ENCODE results near the gene HMG20A.

Gene HMG20A

DNA sequence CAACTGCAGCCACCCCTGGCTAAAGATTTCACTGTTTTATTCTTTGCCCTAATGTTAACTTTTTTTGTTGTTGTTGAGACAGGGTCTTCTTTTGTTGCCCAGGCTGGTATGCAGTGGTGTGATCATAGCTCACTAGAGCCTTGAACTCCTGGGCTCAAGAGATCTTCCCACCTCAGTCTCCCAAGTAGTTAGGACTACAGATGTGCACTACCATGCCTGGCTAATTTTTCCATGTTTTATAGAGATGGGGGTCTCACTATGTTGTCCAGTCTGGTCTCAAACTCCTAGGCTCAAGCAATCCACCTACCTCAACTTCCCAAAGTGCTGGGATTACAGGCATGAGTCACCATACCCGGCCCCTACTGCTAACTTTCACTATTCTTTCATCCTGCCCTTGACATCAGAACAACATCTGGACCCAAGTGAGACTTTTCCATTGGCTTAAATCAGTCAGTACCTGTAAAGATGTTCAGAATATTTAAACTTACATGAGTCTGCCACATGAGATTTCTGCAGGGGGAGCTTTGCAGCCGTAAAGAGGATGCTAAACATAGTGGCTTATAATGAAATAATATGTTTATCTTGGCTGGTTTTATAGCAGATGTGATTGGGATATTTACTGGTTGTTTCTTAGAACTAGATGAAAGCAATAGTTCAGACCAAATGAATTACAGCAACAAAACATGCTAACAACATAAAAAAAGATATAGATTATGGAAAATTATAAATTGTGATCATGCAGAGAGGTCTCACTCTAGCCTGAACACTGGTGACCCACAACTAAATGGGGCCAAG is 73.6 kb downstream of the HMG20A start:
- Histone ChIP-seq H2AFZ (ENCODE audit: low read depth, low read length) (no peak overlapping the region), H3K27me3 (ENCODE audit: insufficient read depth, low read length) (no peaks in the 10 kb centered on the region), H3K4me3 (ENCODE audit: low read length) (no peak overlapping the region), H3K36me3 (ENCODE audit: insufficient read depth, low read length) (no peaks in the 10 kb centered on the region), H3K9me3 (ENCODE audit: low read length) (no peaks in the 10 kb centered on the region), H3K4me1 (ENCODE audit: insufficient read depth, low read length) (peaks cover 21% of the 10 kb centered on the region)

DNA sequence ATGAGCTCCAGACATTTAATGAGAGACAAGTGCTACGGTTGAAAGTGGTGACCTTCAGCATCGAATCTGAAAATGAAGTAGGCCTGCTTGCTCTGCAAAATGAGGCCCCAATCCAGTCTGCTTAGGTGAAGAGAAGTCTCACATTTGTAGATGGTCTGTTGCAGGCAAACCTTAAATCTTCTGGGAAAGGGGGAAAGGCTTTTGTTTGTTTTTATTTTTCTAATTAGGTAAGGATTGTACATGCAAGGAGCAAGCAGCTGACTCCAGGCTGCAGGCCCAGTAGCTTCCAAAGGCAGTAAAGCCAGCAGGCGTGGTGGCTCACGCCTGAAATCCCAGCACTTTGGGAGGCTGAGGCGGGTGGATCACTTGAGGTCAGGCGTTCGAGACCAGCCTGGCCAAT is 74.3 kb downstream of the HMG20A start:
- peaks cover 21% of the 10 kb centered on the region for H3K4me1 ChIP-seq (ENCODE audit: insufficient read depth, low read length)
- H3K9me3 ChIP-seq (ENCODE audit: low read length), result no peaks in the 10 kb centered on the region
- H3K4me3 ChIP-seq (ENCODE audit: low read length), result no peak overlapping the region
- no peaks in the 10 kb centered on the region for H3K36me3 ChIP-seq (ENCODE audit: insufficient read depth, low read length)
- no peak overlapping the region for H2AFZ ChIP-seq (ENCODE audit: low read depth, low read length)
- no peaks in the 10 kb centered on the region for H3K27me3 ChIP-seq (ENCODE audit: insufficient read depth, low read length)

DNA sequence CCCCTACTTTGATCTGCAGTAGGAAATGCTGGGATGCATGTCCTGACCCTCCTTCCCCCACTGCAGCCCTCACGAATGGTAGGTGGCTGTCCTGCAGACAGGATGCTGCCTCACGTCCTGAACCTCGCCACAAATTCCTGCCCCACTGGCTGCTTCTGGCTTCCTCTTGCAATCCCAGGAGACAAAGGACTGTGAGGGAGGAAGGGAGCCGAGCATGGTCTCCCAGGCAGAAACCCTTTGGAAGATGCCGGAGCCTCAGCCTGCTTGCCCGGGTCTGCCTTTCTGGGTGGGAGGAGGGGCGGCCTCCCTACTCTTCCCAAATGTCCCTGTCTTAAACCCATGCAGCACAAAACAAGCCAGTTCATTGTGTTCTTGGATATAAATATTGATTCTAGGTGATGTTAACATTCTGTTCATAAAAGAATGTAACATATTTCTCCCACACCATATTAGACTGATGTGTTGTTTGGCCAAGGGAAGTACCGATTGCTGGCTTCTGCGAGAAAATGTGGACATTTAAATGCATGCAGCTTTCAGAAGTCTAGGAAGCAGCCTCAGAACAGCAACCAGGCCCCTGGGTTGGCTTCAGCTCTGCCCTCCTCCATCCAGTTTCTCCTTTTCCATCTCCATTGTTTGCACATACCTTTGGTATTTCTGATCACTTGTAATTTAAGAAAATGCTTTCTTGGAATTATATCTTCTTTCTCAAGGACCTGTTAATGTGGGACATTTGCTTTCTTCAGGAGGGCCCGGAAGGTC is 75.3 kb downstream of the HMG20A start:
- Histone ChIP-seq H3K4me3 (ENCODE audit: low read length) (no peak overlapping the region), H3K36me3 (ENCODE audit: insufficient read depth, low read length) (no peaks in the 10 kb centered on the region), H3K4me1 (ENCODE audit: insufficient read depth, low read length) (peaks cover 16% of the 10 kb centered on the region), H2AFZ (ENCODE audit: low read depth, low read length) (no peak overlapping the region), H3K9me3 (ENCODE audit: low read length) (no peaks in the 10 kb centered on the region), H3K27me3 (ENCODE audit: insufficient read depth, low read length) (no peaks in the 10 kb centered on the region)

DNA sequence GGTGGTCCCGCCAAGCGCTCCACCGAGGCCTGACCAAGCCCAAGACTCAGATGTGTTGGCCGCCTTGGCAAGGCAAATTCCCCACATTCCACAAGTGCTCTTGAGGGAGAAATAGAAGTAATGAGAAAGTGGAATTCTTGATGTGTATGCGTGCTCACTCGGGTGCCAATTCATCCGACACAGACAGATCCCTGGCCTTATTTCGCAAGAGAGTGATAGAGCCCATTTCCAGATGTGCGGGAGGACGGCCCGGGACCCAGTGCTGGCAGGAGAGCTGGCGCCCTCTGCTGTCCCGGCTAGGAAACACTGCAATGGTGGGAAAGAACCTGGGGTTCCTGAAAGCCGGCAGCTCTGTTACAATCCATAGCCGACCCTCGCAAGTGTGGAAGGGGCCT is 76.0 kb downstream of the HMG20A start:
- no peaks in the 10 kb centered on the region for H3K27me3 ChIP-seq (ENCODE audit: insufficient read depth, low read length)
- H3K4me3 ChIP-seq (ENCODE audit: low read length), result no peak overlapping the region
- no peaks in the 10 kb centered on the region for H3K9me3 ChIP-seq (ENCODE audit: low read length)
- H3K4me1 ChIP-seq (ENCODE audit: insufficient read depth, low read length), result peaks cover 16% of the 10 kb centered on the region
- no peaks in the 10 kb centered on the region for H3K36me3 ChIP-seq (ENCODE audit: insufficient read depth, low read length)
- peak overlapping the region; percentile 3 for H2AFZ ChIP-seq (ENCODE audit: low read depth, low read length)

DNA sequence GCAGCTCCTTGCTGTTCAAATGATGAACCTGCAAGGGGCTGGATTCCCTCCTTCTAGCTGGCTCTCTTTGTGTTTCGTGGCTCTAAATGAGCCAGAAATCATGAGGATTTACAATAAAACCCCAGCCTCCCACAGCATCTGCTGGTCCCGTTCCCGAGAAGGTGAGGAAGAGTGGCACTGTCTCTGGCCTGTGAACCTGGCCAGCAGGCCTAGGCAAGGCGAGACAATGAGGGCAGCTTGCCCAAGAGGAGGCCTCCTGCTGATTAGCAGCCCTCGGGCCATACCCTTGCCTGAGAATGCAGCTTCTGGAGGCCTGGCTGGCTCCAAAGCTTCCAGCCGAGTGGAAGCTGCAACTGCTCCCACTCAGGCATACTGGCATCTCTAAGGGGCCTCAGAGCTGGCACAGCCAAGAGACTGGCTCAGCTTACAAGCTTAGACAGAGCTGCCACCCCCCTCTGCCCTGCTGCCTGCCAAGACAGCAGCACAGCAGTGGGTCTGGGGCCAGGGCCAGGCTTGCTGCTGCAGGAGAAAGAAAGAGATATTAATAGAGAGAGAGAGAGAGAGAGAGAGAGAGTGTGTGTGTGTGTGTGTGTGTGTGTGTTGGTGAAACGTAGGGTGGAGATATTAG is 76.5 kb downstream of the HMG20A start:
- no peaks in the 10 kb centered on the region for H3K9me3 ChIP-seq (ENCODE audit: low read length)
- no peaks in the 10 kb centered on the region for H3K27me3 ChIP-seq (ENCODE audit: insufficient read depth, low read length)
- H3K4me3 ChIP-seq (ENCODE audit: low read length), result no peak overlapping the region
- H3K36me3 ChIP-seq (ENCODE audit: insufficient read depth, low read length), result no peaks in the 10 kb centered on the region
- peak overlapping the region; percentile 3 for H2AFZ ChIP-seq (ENCODE audit: low read depth, low read length)
- peaks cover 16% of the 10 kb centered on the region for H3K4me1 ChIP-seq (ENCODE audit: insufficient read depth, low read length)

DNA sequence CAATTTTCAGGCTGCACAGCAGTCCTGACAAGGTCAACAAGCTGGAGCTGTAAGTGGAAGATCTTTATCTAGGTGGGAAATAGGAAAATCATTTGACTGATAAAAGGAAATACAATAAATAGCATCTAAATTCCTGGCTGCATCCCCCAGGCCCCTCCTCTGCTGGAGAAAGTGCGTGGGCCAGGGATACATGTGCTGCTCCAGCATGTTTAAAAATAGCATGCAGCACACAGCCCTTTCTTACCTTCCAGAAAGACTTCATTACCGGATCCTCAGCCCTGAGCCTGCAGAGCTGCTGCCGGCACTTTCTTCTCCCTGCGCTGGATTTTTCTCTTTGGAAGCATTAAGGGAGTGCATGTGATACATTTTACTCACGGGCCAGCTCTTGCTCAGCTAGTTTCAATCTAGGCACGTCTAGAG is 77.3 kb downstream of the HMG20A start:
- Histone ChIP-seq H3K9me3 (ENCODE audit: low read length) (no peaks in the 10 kb centered on the region), H3K4me1 (ENCODE audit: insufficient read depth, low read length) (peaks cover 16% of the 10 kb centered on the region), H2AFZ (ENCODE audit: low read depth, low read length) (no peak overlapping the region), H3K27me3 (ENCODE audit: insufficient read depth, low read length) (no peaks in the 10 kb centered on the region), H3K36me3 (ENCODE audit: insufficient read depth, low read length) (no peaks in the 10 kb centered on the region), H3K4me3 (ENCODE audit: low read length) (no peak overlapping the region)

DNA sequence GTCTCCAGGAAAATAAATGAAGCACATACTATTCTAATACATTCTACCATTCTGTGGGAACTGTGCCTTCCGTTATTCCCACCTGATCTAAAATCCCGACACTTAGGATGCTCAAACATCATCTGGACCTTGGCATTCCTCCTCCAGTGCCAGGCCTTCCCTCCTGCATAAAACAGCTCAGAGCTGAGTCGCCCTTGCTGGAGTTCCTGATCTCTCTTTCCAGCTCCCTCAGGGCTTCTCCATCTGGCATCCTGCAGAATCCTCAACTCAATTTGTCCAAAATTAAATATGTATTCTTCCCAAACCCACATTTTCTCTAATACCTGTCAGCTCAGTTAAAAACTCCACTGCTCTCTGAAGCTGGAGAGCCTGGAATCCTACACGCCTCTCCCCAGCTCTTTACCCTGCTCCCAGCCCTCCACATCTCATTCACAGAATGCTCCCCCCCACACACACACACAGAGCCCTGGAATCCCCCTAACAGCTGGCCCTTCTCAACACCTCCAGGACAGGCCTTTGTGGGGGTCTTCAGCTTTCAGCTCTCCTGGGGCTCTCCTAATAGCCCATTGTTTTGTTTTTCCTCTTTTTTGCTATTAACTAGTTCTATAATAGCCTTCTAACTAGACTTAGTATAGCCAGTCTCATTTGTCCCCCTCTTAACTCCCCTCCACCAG is 78.5 kb downstream of the HMG20A start:
- Histone ChIP-seq H3K36me3 (ENCODE audit: insufficient read depth, low read length) (no peaks in the 10 kb centered on the region), H3K9me3 (ENCODE audit: low read length) (no peaks in the 10 kb centered on the region), H3K27me3 (ENCODE audit: insufficient read depth, low read length) (no peaks in the 10 kb centered on the region), H3K4me3 (ENCODE audit: low read length) (no peak overlapping the region), H2AFZ (ENCODE audit: low read depth, low read length) (no peak overlapping the region), H3K4me1 (ENCODE audit: insufficient read depth, low read length) (peaks cover 16% of the 10 kb centered on the region)

DNA sequence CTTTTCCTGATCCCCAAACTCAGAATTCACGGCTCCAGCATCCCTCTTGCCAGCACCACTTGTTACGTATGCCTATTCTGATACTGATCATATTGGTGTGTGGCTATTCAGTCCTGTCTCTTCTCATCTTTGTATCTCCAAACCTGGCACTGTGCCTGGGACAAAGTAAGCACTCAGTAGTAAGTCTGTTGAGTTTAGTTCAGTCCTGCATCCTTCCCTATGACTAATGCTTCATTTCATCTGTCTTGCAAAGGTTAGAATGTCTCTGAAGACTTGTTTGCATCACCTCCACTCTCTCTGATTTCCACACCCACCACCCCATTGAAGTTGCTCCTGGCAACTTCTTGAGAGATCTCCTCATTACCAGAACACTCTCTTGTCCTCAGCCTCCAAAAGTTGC is 80.3 kb downstream of the HMG20A start:
- no peak overlapping the region for H3K4me3 ChIP-seq (ENCODE audit: low read length)
- peaks cover 19% of the 10 kb centered on the region for H3K4me1 ChIP-seq (ENCODE audit: insufficient read depth, low read length)
- H3K9me3 ChIP-seq (ENCODE audit: low read length), result no peaks in the 10 kb centered on the region
- no peaks in the 10 kb centered on the region for H3K27me3 ChIP-seq (ENCODE audit: insufficient read depth, low read length)
- H2AFZ ChIP-seq (ENCODE audit: low read depth, low read length), result no peak overlapping the region
- no peaks in the 10 kb centered on the region for H3K36me3 ChIP-seq (ENCODE audit: insufficient read depth, low read length)

DNA sequence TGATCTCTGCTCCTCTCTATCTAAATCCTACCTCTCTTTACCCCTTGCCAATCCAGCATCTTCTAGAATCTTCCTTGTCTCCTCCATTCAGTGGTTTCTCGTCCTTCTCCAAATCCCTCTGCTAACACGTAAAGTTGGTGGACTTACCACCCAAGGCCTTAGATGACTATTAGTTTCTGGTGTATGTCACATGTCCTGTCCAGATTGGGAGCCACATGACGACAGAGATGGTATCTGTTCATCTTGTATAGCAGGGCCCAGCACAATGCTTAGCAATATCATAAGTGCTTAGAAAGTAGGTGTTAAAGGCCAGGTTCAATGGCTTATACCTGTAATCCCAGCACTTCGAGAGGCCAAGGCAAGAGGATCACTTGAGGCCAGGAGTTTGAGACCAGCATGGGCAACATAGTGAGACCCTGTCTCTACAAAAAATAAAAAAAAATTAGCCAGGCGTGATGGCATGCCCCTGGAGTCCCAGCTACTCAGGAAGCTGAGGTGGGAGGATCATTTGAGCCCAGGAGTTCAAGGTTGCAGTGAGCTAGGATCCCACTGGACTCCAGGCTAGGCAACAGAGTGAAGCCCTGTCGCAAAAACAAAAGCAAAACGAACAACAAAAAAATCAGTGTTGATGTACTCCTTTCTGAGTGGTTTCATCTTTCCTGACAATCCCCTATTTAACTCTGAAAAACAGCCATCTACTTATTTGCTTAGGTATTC is 81.8 kb downstream of the HMG20A start:
- Histone ChIP-seq H3K9me3 (ENCODE audit: low read length) (no peaks in the 10 kb centered on the region), H2AFZ (ENCODE audit: low read depth, low read length) (no peak overlapping the region), H3K4me3 (ENCODE audit: low read length) (no peak overlapping the region), H3K36me3 (ENCODE audit: insufficient read depth, low read length) (no peaks in the 10 kb centered on the region), H3K27me3 (ENCODE audit: insufficient read depth, low read length) (no peaks in the 10 kb centered on the region), H3K4me1 (ENCODE audit: insufficient read depth, low read length) (peaks cover 15% of the 10 kb centered on the region)

DNA sequence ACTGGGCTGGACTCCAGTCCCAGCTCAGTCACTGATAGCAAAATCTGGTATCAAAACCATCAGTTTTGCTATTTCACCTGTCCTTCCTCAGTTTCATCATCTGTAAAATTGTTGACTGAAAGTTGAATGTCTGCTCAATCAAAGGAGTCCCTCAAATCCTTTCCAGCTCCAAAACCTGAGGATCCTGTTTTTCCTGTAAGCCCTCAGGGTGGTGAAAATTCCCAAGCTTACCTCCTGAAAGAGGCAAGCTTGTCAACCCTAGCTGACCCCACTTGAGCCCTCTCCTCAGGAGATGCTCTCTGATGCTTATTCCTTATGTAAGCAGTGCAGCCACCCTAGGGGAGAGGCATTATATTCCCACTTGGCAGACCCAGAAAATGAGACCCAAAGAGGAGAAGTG is 82.6 kb downstream of the HMG20A start:
- peaks cover 14% of the 10 kb centered on the region for H3K4me1 ChIP-seq (ENCODE audit: insufficient read depth, low read length)
- no peak overlapping the region for H2AFZ ChIP-seq (ENCODE audit: low read depth, low read length)
- H3K36me3 ChIP-seq (ENCODE audit: insufficient read depth, low read length), result no peaks in the 10 kb centered on the region
- H3K4me3 ChIP-seq (ENCODE audit: low read length), result no peak overlapping the region
- no peaks in the 10 kb centered on the region for H3K9me3 ChIP-seq (ENCODE audit: low read length)
- H3K27me3 ChIP-seq (ENCODE audit: insufficient read depth, low read length), result no peaks in the 10 kb centered on the region

DNA sequence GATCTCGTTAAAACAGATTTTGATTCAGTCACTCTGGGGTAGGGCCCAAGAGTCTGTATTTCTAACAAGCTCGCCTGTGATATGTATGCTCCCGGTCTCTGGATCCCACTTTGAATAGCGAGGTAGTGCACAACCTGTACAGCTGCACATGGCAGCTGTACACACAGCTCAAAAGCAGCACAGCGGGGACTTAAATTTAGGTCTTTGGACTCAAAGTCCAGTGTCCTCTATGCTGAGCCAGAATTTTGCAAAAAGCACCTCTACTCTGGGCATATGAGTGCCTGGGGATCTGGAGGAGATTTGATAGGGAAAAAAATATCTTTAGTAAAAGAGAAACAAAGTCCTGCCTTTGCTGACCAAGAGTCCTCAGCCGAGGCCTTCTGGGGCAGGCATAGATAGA is 83.1 kb downstream of the HMG20A start:
- Histone ChIP-seq H3K4me1 (ENCODE audit: insufficient read depth, low read length) (peaks cover 12% of the 10 kb centered on the region), H3K36me3 (ENCODE audit: insufficient read depth, low read length) (no peaks in the 10 kb centered on the region)

DNA sequence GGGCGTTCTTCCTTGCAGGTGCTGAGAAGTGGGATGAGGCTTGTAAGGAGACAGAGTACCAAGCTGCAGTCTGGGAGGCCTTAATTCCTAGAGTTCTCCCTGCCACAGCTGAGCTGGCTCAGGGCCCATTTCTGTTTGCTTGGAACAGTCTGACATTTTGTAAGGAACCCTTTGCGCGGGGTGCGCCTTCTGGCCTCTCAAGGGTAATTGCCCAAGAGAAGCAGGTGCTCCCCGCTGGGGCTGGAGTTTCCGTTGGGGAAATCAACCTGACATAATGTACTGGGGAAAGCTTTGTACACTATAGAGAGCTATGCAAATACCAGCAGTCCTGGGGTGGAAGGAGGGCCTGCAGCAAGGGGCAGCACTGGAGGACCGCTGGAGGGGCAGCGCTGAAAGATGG is 83.6 kb downstream of the HMG20A start:
- Histone ChIP-seq H3K36me3 (ENCODE audit: insufficient read depth, low read length) (no peaks in the 10 kb centered on the region), H3K4me1 (ENCODE audit: insufficient read depth, low read length) (peaks cover 12% of the 10 kb centered on the region), H3K4me3 (ENCODE audit: low read length) (no peak overlapping the region), H2AFZ (ENCODE audit: low read depth, low read length) (no peak overlapping the region), H3K9me3 (ENCODE audit: low read length) (no peaks in the 10 kb centered on the region), H3K27me3 (ENCODE audit: insufficient read depth, low read length) (no peaks in the 10 kb centered on the region)

More for the DNA sequence above, 83.1 kb downstream of the HMG20A start:
- Histone ChIP-seq H3K9me3 (ENCODE audit: low read length) (no peaks in the 10 kb centered on the region), H3K27me3 (ENCODE audit: insufficient read depth, low read length) (no peaks in the 10 kb centered on the region), H2AFZ (ENCODE audit: low read depth, low read length) (no peak overlapping the region), H3K4me3 (ENCODE audit: low read length) (no peak overlapping the region)

All from neuron (in vitro differentiated cells).